Measurements from ENCODE around the gene H6PD. TPM values are rescaled to one million over a fixed set of nuclear protein-coding genes. Genes with fewer than 3 reads are reported as not detected.

The H6PD gene
- total RNA-seq, 1 donor from 2014 or later: 37.0 TPM

DNA sequence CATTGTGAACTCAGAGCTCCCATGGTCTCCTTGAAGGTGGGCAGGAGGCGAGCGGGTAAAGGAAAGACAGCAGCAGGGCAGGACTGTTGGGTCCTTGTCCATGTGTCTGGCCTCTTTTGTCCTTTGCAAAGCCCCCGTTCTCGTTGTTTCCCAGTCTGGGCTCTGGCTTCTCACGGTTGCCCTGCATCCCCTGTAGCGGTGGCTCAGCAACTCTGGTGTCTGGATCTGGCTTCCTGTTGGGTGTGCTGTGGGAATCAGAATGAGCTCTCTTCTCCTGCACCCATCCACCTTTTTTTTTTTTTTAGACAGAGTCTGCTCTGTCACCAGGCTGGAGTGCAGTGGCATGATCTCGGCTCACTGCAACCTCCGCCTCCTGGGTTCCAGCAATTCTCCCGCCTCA is 11.1 kb downstream of the H6PD start:
- no peaks in the 10 kb centered on the region for H3K27me3 Mint-ChIP-seq (ENCODE audit: low read depth)
- H3K9me3 Mint-ChIP-seq (ENCODE audit: low read depth): no peaks in the 10 kb centered on the region
- peaks cover 14% of the 10 kb centered on the region for H3K4me1 Mint-ChIP-seq (ENCODE audit: low read depth)
- DNase-seq (ENCODE audit: low spot score): no peak
- TF ChIP-seq, protein P1, sequence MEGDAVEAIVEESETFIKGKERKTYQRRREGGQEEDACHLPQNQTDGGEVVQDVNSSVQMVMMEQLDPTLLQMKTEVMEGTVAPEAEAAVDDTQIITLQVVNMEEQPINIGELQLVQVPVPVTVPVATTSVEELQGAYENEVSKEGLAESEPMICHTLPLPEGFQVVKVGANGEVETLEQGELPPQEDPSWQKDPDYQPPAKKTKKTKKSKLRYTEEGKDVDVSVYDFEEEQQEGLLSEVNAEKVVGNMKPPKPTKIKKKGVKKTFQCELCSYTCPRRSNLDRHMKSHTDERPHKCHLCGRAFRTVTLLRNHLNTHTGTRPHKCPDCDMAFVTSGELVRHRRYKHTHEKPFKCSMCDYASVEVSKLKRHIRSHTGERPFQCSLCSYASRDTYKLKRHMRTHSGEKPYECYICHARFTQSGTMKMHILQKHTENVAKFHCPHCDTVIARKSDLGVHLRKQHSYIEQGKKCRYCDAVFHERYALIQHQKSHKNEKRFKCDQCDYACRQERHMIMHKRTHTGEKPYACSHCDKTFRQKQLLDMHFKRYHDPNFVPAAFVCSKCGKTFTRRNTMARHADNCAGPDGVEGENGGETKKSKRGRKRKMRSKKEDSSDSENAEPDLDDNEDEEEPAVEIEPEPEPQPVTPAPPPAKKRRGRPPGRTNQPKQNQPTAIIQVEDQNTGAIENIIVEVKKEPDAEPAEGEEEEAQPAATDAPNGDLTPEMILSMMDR (IDR thresholded peaks at IDR 0.05): no peak
- H3K36me3 Mint-ChIP-seq (ENCODE audit: low read depth): peaks cover 9% of the 10 kb centered on the region
- no peak overlapping the region for H3K4me3 Mint-ChIP-seq (ENCODE audit: unreplicated experiment)
- no peak overlapping the region for H3K27ac Mint-ChIP-seq (ENCODE audit: unreplicated experiment)

DNA sequence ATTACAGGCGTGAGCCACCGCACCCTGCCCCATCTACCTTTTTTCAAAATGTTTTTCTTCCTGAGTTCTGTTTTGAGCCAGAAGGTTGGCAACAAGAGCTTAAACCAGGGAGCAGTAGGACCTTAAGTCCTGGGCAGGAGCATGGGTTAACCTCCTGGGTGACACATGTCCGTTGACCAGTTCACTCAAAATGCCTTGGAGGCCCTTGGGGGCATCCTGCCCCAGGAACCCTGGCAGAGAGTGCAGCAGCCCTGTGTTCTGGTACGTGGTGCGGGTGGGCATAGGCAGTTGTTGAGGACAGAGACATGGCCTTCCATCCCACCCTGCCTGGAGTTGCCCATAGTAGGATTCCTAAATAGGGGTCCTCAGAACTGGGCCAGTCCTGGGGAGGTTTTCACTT is 11.6 kb downstream of the H6PD start:
- peaks cover 9% of the 10 kb centered on the region for H3K36me3 Mint-ChIP-seq (ENCODE audit: low read depth)
- no peak overlapping the region for H3K27ac Mint-ChIP-seq (ENCODE audit: unreplicated experiment)
- H3K4me1 Mint-ChIP-seq (ENCODE audit: low read depth): peaks cover 18% of the 10 kb centered on the region
- DNase-seq (ENCODE audit: low spot score): no peak
- H3K27me3 Mint-ChIP-seq (ENCODE audit: low read depth): no peaks in the 10 kb centered on the region
- H3K9me3 Mint-ChIP-seq (ENCODE audit: low read depth): no peaks in the 10 kb centered on the region
- TF ChIP-seq, protein P1 (IDR thresholded peaks at IDR 0.05): no peak
- no peak overlapping the region for H3K4me3 Mint-ChIP-seq (ENCODE audit: unreplicated experiment)

DNA sequence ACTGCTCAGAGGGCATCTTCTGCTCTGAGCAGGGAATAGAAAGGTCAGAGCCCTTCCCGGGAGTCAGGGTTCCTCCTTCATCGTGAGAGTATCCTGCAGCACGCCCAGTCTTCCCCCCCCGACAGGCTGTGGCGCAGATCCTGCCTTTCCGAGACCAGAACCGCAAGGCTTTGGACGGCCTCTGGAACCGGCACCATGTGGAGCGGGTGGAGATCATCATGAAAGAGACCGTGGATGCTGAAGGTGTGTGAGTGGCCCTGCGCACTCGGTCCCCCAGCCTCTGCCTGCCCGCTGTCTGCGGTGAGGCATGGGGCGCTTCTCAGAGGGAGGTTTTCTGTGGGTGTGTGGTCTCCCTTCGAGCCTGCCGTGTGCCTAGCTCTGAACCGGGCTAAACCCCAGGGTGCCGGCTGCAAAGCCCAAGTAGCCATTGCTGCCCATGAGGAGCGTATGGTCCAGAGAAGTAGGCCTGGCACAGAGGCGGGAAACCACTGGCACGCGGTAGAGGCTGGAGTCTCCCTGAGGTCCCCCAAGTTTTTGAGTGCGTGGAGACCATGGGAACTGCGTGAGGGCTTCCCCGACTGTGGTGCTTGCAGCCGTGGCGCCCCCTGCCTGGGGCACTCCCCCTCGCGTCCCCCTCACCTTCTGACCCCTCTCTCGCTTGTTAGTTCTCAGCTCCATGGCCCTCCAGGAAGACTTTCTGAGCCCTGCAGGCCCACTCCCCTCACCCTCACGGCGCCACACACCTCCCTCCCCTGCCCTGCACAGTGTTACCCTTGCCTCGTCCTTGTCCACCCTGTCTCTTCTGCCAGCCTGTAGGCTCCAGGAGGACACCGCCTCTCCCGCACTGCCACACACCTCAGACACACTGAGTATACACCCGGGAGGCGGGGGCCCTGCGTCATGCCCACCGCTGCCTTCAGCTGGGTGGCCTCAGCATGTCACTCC is 12.5 kb downstream of the H6PD start:
- Mint-ChIP-seq H3K27me3 (ENCODE audit: low read depth) (no peaks in the 10 kb centered on the region), H3K4me1 (ENCODE audit: low read depth) (peaks cover 18% of the 10 kb centered on the region), H3K36me3 (ENCODE audit: low read depth) (peaks cover 9% of the 10 kb centered on the region), H3K9me3 (ENCODE audit: low read depth) (no peaks in the 10 kb centered on the region), H3K4me3 (ENCODE audit: unreplicated experiment) (no peak overlapping the region), H3K27ac (ENCODE audit: unreplicated experiment) (no peak overlapping the region)
- TF ChIP-seq, protein P1 (IDR thresholded peaks at IDR 0.05): no peak
- DNase-seq (ENCODE audit: low spot score): no peak

DNA sequence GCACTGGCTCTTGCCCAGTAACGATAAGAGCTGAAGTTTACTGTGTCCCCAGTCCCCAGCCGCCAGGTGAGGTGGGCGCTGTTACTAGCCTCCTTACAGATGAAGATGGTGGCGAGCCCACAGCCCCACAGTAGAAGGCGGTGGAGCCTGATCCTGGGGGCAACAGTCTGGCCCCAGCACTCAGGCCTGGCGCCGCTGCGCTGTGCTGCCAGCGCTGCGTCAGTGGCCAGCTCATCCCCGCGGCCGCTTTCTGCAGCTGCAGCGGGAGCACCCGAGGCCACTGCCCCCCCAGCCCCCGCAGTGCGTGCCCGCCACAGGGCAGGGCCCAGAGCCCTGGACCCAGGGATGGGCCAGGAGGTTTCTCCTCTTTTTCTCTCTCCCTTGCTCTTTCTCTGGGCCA is 13.3 kb downstream of the H6PD start:
- TF ChIP-seq, protein P1 (IDR thresholded peaks at IDR 0.05): no peak
- Mint-ChIP-seq H3K27ac (ENCODE audit: unreplicated experiment) (no peak overlapping the region), H3K27me3 (ENCODE audit: low read depth) (no peaks in the 10 kb centered on the region), H3K4me1 (ENCODE audit: low read depth) (peaks cover 21% of the 10 kb centered on the region), H3K36me3 (ENCODE audit: low read depth) (peaks cover 9% of the 10 kb centered on the region), H3K4me3 (ENCODE audit: unreplicated experiment) (no peak overlapping the region), H3K9me3 (ENCODE audit: low read depth) (no peaks in the 10 kb centered on the region)
- DNase-seq (ENCODE audit: low spot score): no peak

DNA sequence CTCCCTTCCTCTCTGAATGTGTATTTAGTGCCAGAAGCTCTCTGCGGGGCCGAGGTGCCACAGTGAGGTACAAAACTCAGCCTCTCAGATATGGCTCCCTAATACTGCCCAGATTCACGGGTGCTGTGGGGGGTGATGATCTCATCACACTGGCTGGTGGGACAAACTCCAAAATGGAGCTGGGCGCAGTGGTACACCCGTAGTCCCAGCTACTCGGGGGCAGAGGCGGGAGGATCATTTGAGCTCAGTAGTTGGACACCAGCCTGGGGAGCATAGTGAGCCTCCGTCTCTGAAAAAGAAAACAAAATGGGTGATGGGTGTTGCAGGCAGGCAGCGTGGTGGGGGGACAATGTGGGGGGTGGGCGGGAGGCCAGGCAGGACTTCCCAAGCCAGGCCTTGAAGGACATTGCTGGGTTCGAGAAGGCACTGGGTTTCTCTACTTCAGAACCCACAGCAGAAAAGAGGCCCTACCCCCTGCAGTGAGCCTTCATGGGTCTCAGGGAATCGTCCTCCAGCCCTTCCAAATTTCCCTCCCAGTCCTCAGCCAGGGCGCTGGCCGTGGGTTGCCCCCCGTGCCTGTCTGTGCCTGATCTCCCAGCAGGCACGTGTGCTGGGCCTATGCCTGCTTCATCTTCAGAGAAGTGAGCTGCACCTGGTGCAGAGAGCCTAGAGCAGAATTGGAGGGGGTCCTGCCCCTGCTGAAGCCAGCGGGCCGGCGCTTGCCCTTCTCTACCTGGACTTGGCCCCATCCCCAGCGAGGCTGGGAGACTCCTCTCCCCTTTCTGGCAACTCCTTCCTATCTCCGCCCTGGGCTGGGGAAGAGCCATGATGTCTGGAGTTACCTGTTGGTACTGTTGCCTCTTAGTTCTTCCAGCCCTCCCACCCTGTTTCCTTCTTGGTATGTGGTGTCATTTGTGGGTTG is 14.0 kb downstream of the H6PD start:
- peaks cover 9% of the 10 kb centered on the region for H3K36me3 Mint-ChIP-seq (ENCODE audit: low read depth)
- no peak overlapping the region for H3K4me3 Mint-ChIP-seq (ENCODE audit: unreplicated experiment)
- TF ChIP-seq, protein P1 (IDR thresholded peaks at IDR 0.05): no peak
- DNase-seq (ENCODE audit: low spot score): no peak
- H3K27me3 Mint-ChIP-seq (ENCODE audit: low read depth): no peaks in the 10 kb centered on the region
- no peaks in the 10 kb centered on the region for H3K9me3 Mint-ChIP-seq (ENCODE audit: low read depth)
- H3K27ac Mint-ChIP-seq (ENCODE audit: unreplicated experiment): no peak overlapping the region
- H3K4me1 Mint-ChIP-seq (ENCODE audit: low read depth): peaks cover 28% of the 10 kb centered on the region

Data from chondrocyte (in vitro differentiated cells).